Measurements from ENCODE around the gene GLS2. TPM values are rescaled to one million over a fixed set of nuclear protein-coding genes. Genes with fewer than 3 reads are reported as not detected.
"Not testable (repeated sequence)": the region's sequence is repeated elsewhere in the genome, so short reads cannot be mapped to it uniquely, and the experiment has no call there.

The GLS2 gene
- total and polyA plus RNA-seq, 10 of the 15 experiments (the other 5 are each of a cell fraction or from before 2014, with no cell fraction given): 0.64 to 6.4 (median 3.3) TPM

- DNase-seq (ENCODE audit: low read depth, low spot score); H4K20me1 ChIP-seq (ENCODE audit: control insufficient read depth, insufficient read depth); H3K79me2 ChIP-seq (ENCODE audit: control insufficient read depth, insufficient read depth, low read length); H3K4me3 ChIP-seq; in situ Hi-C loops (cut with MboI); H3K4me1 ChIP-seq (ENCODE audit: control insufficient read depth, insufficient read depth, low read length); FAIRE-seq; intact Hi-C loops (cut with micrococcal nuclease; ENCODE audit: unreplicated experiment); H3K9ac ChIP-seq (ENCODE audit: control insufficient read depth, insufficient read depth, low read length); H3K4me2 ChIP-seq (ENCODE audit: control insufficient read depth, insufficient read depth); H3K36me3 ChIP-seq (ENCODE audit: control insufficient read depth in 2 of 2, insufficient read depth in 2 of 2, low read length in 1 of 2); H3K9me3 ChIP-seq (replicated peaks; ENCODE audit: control insufficient read depth, insufficient read depth, low read length); BruUV-seq (replicated peaks); POLR2A ChIA-PET; ATAC-seq; H2AFZ ChIP-seq (ENCODE audit: control insufficient read depth, low read depth, low read length); H3K27me3 ChIP-seq (replicated peaks in 1 of 2; ENCODE audit: control insufficient read depth in 2 of 2, insufficient read depth in 2 of 2, low read length in 1 of 2); H3K27ac ChIP-seq (ENCODE audit: control insufficient read depth, insufficient read depth): not testable (repeated sequence)
- ChIA-PET CTCF (interaction anchor here (1.2 to 1.6 kb wide), 4 partner anchors 12 to 76 kb away, joined by 3 to 5 read pairs (median 3); no protein-coding TSS in a partner anchor), SMC1A (ENCODE audit: uncharacterized antibody, unreplicated experiment) (interaction anchor here (1.0 to 1.2 kb wide), 3 partner anchors 23 to 758 kb away, joined by 3 to 4 read pairs (median 3); partner anchors contain the start of gene ZC3H10), RAD21 (ENCODE audit: unreplicated experiment) (interaction anchor here (1.2 kb wide), 2 partner anchors 140 to 305 kb away, joined by 3 to 4 read pairs; no protein-coding TSS in a partner anchor)
- 15% methylated on average over 14 of the region's 17 CpGs for WGBS (ENCODE audit: insufficient coverage, insufficient replicate concordance, low lambda C conversion rate, missing lambda C conversion rate)
- peak; percentile 37; the same call in 1 of the 2 replicates for TF ChIP-seq CREM (IDR thresholded peaks at IDR 0.05; ENCODE audit: low read depth)
- peak; percentile 34; the same call in 1 of the 2 replicates for TF ChIP-seq RAD21 (IDR thresholded peaks at IDR 0.05; ENCODE audit: insufficient read depth, low read depth, low read length)
- peak; percentile 20 to 38 (median 24); a peak in 3 of 6 replicates for TF ChIP-seq CTCF (IDR thresholded peaks at IDR 0.05 in 2 of 3, conservative IDR thresholded peaks at IDR 0.05 in 1 of 3; ENCODE audit: control insufficient read depth in 2 of 3, extremely low read depth in 1 of 3, insufficient read depth in 1 of 3, low read depth in 3 of 3, low read length in 3 of 3)
Observed at GRCh38 chr12:56496704-56497103, 8.7 kb upstream of the GLS2 start.

DNA sequence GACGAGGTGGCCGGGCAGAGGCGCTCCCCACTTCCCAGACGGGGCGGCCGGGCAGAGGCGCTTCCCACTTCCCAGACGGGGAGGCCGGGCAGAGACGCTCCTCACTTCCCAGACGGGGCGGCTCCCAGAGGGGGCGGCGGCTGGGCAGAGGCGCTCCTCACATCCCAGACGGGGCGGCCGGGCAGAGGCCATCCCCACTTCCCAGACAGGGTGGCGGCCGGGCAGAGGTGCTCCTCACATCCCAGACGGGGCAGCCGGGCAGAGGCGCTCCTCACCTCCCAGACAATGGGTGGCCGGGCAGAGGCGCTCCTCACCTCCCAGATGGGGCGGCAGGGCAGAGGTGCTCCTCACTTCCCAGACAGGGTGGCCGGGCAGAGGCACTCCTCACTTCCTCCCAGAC lies 6.5 kb upstream of the GLS2 start:
- H3K4me1 ChIP-seq (ENCODE audit: control insufficient read depth, insufficient read depth, low read length); H4K20me1 ChIP-seq (ENCODE audit: control insufficient read depth, insufficient read depth); H3K9ac ChIP-seq (ENCODE audit: control insufficient read depth, insufficient read depth, low read length); H3K36me3 ChIP-seq (ENCODE audit: control insufficient read depth in 2 of 2, insufficient read depth in 2 of 2, low read length in 1 of 2); BruUV-seq (replicated peaks); H3K4me3 ChIP-seq; FAIRE-seq; CTCF ChIA-PET; H3K27ac ChIP-seq (ENCODE audit: control insufficient read depth, insufficient read depth); ATAC-seq; in situ Hi-C loops (cut with MboI); H3K9me3 ChIP-seq (replicated peaks; ENCODE audit: control insufficient read depth, insufficient read depth, low read length); intact Hi-C loops (cut with micrococcal nuclease; ENCODE audit: unreplicated experiment); RAD21 ChIA-PET (ENCODE audit: unreplicated experiment); H3K4me2 ChIP-seq (ENCODE audit: control insufficient read depth, insufficient read depth); SMC1A ChIA-PET (ENCODE audit: uncharacterized antibody, unreplicated experiment); POLR2A ChIA-PET; H3K27me3 ChIP-seq (replicated peaks in 1 of 2; ENCODE audit: control insufficient read depth in 2 of 2, insufficient read depth in 2 of 2, low read length in 1 of 2); DNase-seq (ENCODE audit: low read depth, low spot score); H3K79me2 ChIP-seq (ENCODE audit: control insufficient read depth, insufficient read depth, low read length); H2AFZ ChIP-seq (ENCODE audit: control insufficient read depth, low read depth, low read length): not testable (repeated sequence)
- WGBS (ENCODE audit: insufficient coverage, insufficient replicate concordance, low lambda C conversion rate, missing lambda C conversion rate): 92% methylated on average over 23 of the region's 27 CpGs

DNA sequence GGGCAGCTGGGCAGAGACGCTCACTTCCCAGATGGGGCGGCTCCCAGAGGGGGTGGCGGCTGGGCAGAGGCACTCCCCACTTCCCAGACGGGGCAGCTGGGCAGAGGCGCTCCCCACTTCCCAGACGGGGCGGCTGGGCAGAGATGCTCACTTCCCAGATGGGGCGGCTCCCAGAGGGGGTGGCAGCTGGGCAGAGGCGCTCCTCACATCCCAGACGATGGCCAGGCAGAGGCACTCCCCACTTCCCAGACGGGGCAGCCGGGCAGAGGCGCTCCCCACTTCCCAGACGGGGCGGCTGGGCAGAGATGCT lies 6.1 kb upstream of the GLS2 start:
- WGBS (ENCODE audit: insufficient coverage, insufficient replicate concordance, low lambda C conversion rate, missing lambda C conversion rate): 93% methylated on average over 8 of the region's 15 CpGs
- H3K4me1 ChIP-seq (ENCODE audit: control insufficient read depth, insufficient read depth, low read length); FAIRE-seq; H3K9me3 ChIP-seq (replicated peaks; ENCODE audit: control insufficient read depth, insufficient read depth, low read length); H3K36me3 ChIP-seq (ENCODE audit: control insufficient read depth in 2 of 2, insufficient read depth in 2 of 2, low read length in 1 of 2); ATAC-seq; H3K27me3 ChIP-seq (replicated peaks in 1 of 2; ENCODE audit: control insufficient read depth in 2 of 2, insufficient read depth in 2 of 2, low read length in 1 of 2); intact Hi-C loops (cut with micrococcal nuclease; ENCODE audit: unreplicated experiment); in situ Hi-C loops (cut with MboI); SMC1A ChIA-PET (ENCODE audit: uncharacterized antibody, unreplicated experiment); RAD21 ChIA-PET (ENCODE audit: unreplicated experiment); H3K4me2 ChIP-seq (ENCODE audit: control insufficient read depth, insufficient read depth); H3K27ac ChIP-seq (ENCODE audit: control insufficient read depth, insufficient read depth); CTCF ChIA-PET; H3K9ac ChIP-seq (ENCODE audit: control insufficient read depth, insufficient read depth, low read length); DNase-seq (ENCODE audit: low read depth, low spot score); H3K4me3 ChIP-seq; BruUV-seq (replicated peaks); H3K79me2 ChIP-seq (ENCODE audit: control insufficient read depth, insufficient read depth, low read length); H2AFZ ChIP-seq (ENCODE audit: control insufficient read depth, low read depth, low read length); POLR2A ChIA-PET; H4K20me1 ChIP-seq (ENCODE audit: control insufficient read depth, insufficient read depth): not testable (repeated sequence)

All from GM12878 (cell line).